Measurements from ENCODE around the gene SMPD3. TPM values are rescaled to one million over a fixed set of nuclear protein-coding genes. Genes with fewer than 3 reads are reported as not detected.

SMPD3 gene
- total RNA-seq, 1 donor from 2014 or later, result not detected

- H3K27me3 ChIP-seq (ENCODE audit: control insufficient read depth, insufficient read depth, low read length), result no peaks in the 10 kb centered on the region
- no peaks in the 10 kb centered on the region for H3K36me3 ChIP-seq (ENCODE audit: control insufficient read depth, insufficient read depth, low read length)
- TF ChIP-seq, protein P1, sequence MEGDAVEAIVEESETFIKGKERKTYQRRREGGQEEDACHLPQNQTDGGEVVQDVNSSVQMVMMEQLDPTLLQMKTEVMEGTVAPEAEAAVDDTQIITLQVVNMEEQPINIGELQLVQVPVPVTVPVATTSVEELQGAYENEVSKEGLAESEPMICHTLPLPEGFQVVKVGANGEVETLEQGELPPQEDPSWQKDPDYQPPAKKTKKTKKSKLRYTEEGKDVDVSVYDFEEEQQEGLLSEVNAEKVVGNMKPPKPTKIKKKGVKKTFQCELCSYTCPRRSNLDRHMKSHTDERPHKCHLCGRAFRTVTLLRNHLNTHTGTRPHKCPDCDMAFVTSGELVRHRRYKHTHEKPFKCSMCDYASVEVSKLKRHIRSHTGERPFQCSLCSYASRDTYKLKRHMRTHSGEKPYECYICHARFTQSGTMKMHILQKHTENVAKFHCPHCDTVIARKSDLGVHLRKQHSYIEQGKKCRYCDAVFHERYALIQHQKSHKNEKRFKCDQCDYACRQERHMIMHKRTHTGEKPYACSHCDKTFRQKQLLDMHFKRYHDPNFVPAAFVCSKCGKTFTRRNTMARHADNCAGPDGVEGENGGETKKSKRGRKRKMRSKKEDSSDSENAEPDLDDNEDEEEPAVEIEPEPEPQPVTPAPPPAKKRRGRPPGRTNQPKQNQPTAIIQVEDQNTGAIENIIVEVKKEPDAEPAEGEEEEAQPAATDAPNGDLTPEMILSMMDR (IDR thresholded peaks at IDR 0.05; ENCODE audit: insufficient read depth, low read length, severe bottlenecking), result no peak
- peak; percentile 55 for FAIRE-seq
- peak; percentile 19 for DNase-seq (ENCODE audit: low read depth)
- H3K4me3 ChIP-seq (ENCODE audit: low read depth, low read length), result no peak overlapping the region
Measured at GRCh38 chr16:68400924-68401460, 47.3 kb downstream of the SMPD3 start.

- TF ChIP-seq, protein P1 (IDR thresholded peaks at IDR 0.05; ENCODE audit: insufficient read depth, low read length, severe bottlenecking), result no peak
- Histone ChIP-seq H3K4me3 (ENCODE audit: low read depth, low read length) (no peak overlapping the region), H3K36me3 (ENCODE audit: control insufficient read depth, insufficient read depth, low read length) (no peaks in the 10 kb centered on the region), H3K27me3 (ENCODE audit: control insufficient read depth, insufficient read depth, low read length) (no peaks in the 10 kb centered on the region)
- FAIRE-seq (no peak), DNase-seq (ENCODE audit: low read depth) (no peak)
Measured at GRCh38 chr16:68400083-68400923, 48.0 kb downstream of the SMPD3 start.

GRCh38 chr16:68399456-68399855 lies 48.9 kb downstream of the SMPD3 start:
- no peaks in the 10 kb centered on the region for H3K27me3 ChIP-seq (ENCODE audit: control insufficient read depth, insufficient read depth, low read length)
- no peak overlapping the region for H3K4me3 ChIP-seq (ENCODE audit: low read depth, low read length)
- no peak for DNase-seq (ENCODE audit: low read depth)
- TF ChIP-seq, protein P1 (IDR thresholded peaks at IDR 0.05; ENCODE audit: insufficient read depth, low read length, severe bottlenecking), result no peak
- FAIRE-seq, result no peak
- no peaks in the 10 kb centered on the region for H3K36me3 ChIP-seq (ENCODE audit: control insufficient read depth, insufficient read depth, low read length)

DNA sequence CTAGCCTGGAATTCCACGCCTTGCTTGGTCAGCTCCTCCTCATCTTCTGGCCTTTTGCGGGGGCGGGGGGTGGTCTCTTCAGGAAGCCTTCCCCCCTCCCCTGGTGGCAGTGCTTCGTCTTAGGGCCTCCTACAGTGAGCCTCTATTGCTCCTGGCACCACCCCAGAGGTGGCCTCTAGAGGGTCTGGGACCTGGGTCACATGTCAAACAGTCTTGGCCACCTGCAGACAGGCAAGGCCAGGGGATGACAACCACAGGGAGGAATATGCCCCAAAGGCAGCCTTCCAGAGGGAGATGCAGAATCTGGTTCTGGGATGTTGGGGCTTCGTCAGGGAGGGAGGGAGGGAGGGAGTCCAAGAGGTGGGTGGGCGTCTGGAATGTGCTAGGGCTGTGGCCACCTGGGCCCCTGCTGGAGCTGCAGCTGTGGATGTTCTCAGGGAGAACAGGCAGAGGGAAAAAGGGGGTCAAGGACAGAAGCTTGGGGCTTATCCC lies 50.6 kb downstream of the SMPD3 start:
- Histone ChIP-seq H3K36me3 (ENCODE audit: control insufficient read depth, insufficient read depth, low read length) (no peaks in the 10 kb centered on the region), H3K4me3 (ENCODE audit: low read depth, low read length) (no peak overlapping the region), H3K27me3 (ENCODE audit: control insufficient read depth, insufficient read depth, low read length) (no peaks in the 10 kb centered on the region)
- DNase-seq (ENCODE audit: low read depth) (no peak), FAIRE-seq (no peak)
- TF ChIP-seq, protein P1 (IDR thresholded peaks at IDR 0.05; ENCODE audit: insufficient read depth, low read length, severe bottlenecking), result no peak

GRCh38 chr16:68396481-68396880 lies 51.8 kb downstream of the SMPD3 start:
- TF ChIP-seq, protein P1 (IDR thresholded peaks at IDR 0.05; ENCODE audit: insufficient read depth, low read length, severe bottlenecking), result peak; percentile 74
- no peaks in the 10 kb centered on the region for H3K36me3 ChIP-seq (ENCODE audit: control insufficient read depth, insufficient read depth, low read length)
- DNase-seq (ENCODE audit: low read depth) (peak; percentile 43), FAIRE-seq (peak; percentile 96)
- H3K4me3 ChIP-seq (ENCODE audit: low read depth, low read length), result no peak overlapping the region
- no peaks in the 10 kb centered on the region for H3K27me3 ChIP-seq (ENCODE audit: control insufficient read depth, insufficient read depth, low read length)

Data from bronchial epithelial cell (primary cell).